ENCODE measurements around the gene PHC2.

Gene PHC2

GRCh38 chr1:33363470-33363861 is 67.4 kb downstream of the PHC2 start:
- peak in 38 of 42 donors; percentile 65 to 90 (median 80) for DNase-seq
- intact Hi-C loops (cut with DNase I): loop anchor here (10.0 kb wide), 1 partner anchor 239 kb away; no protein-coding TSS in a partner anchor

- no peak for DNase-seq
- intact Hi-C loops (cut with DNase I): loop anchor here (10.0 kb wide), 1 partner anchor 238 kb away; no protein-coding TSS in a partner anchor
These were observed 67.9 kb downstream of the PHC2 start for GRCh38 chr1:33363021-33363420.

- peak in 1 of 42 donors; percentile 8 for DNase-seq
- intact Hi-C loops (cut with DNase I): loop anchor here (10.0 kb wide), 1 partner anchor 237 kb away; no protein-coding TSS in a partner anchor
These were observed 69.2 kb downstream of the PHC2 start for GRCh38 chr1:33361532-33362235.

GRCh38 chr1:33360367-33360766 is 70.5 kb downstream of the PHC2 start:
- DNase-seq: no peak

GRCh38 chr1:33359931-33360330 is 71.0 kb downstream of the PHC2 start:
- peak in 1 of 42 donors; percentile 2 for DNase-seq
- intact Hi-C loops (cut with DNase I): loop anchor here (10.0 kb wide), 1 partner anchor 235 kb away; no protein-coding TSS in a partner anchor

More at GRCh38 chr1:33360367-33360766, 70.5 kb downstream of the PHC2 start:
- intact Hi-C loops (cut with DNase I): loop anchor here (10.0 kb wide), 1 partner anchor 236 kb away; no protein-coding TSS in a partner anchor

- intact Hi-C loops (cut with DNase I): no loop called here
- DNase-seq: no peak
These were observed 71.9 kb downstream of the PHC2 start for GRCh38 chr1:33358795-33359503.

GRCh38 chr1:33358114-33358794 is 72.6 kb downstream of the PHC2 start:
- intact Hi-C loops (cut with DNase I): no loop called here
- DNase-seq: peak in 3 of 42 donors; percentile 31 to 63 (median 56)

- no peak for DNase-seq
- intact Hi-C loops (cut with DNase I): no loop called here
These were observed 73.8 kb downstream of the PHC2 start for GRCh38 chr1:33357099-33357498.

GRCh38 chr1:33354707-33355316 is 76.1 kb downstream of the PHC2 start:
- intact Hi-C loops (cut with DNase I): no loop called here
- no peak for DNase-seq

GRCh38 chr1:33353531-33353930 is 77.4 kb downstream of the PHC2 start:
- DNase-seq: no peak
- intact Hi-C loops (cut with DNase I): no loop called here

GRCh38 chr1:33351281-33351660 is 79.6 kb downstream of the PHC2 start:
- intact Hi-C loops (cut with DNase I): no loop called here
- no peak for DNase-seq

GRCh38 chr1:33350611-33351280 is 80.1 kb downstream of the PHC2 start:
- intact Hi-C loops (cut with DNase I): no loop called here
- no peak for DNase-seq

GRCh38 chr1:33349778-33350610 is 80.9 kb downstream of the PHC2 start:
- intact Hi-C loops (cut with DNase I): loop anchor here (5.0 kb wide), 1 partner anchor 82 kb away; the partner anchor contains the start of gene PHC2
- DNase-seq: peak; percentile 59 to 93 (median 84)

GRCh38 chr1:33349081-33349759 is 81.7 kb downstream of the PHC2 start:
- intact Hi-C loops (cut with DNase I): loop anchor here (5.0 kb wide), 1 partner anchor 83 kb away; the partner anchor contains the start of gene PHC2
- peak in 26 of 42 donors; percentile 39 to 79 (median 55) for DNase-seq

- intact Hi-C loops (cut with DNase I): loop anchor here (5.0 kb wide), 1 partner anchor 84 kb away; the partner anchor contains the start of gene PHC2
- DNase-seq: peak in 6 of 42 donors; percentile 57 to 73 (median 59)
These were observed 82.2 kb downstream of the PHC2 start for GRCh38 chr1:33348676-33349080.

GRCh38 chr1:33348194-33348593 is 82.7 kb downstream of the PHC2 start:
- intact Hi-C loops (cut with DNase I): loop anchor here (5.0 kb wide), 1 partner anchor 84 kb away; the partner anchor contains the start of gene PHC2

GRCh38 chr1:33347650-33347992 is 83.3 kb downstream of the PHC2 start:
- intact Hi-C loops (cut with DNase I): loop anchor here (5.0 kb wide), 1 partner anchor 85 kb away; the partner anchor contains the start of gene PHC2
- peak in 2 of 42 donors; percentile 36 to 69 for DNase-seq

More at GRCh38 chr1:33348194-33348593, 82.7 kb downstream of the PHC2 start:
- peak in 2 of 42 donors; percentile 27 to 43 for DNase-seq
